Measurements from ENCODE around the gene CSDE1.

The CSDE1 gene

DNA sequence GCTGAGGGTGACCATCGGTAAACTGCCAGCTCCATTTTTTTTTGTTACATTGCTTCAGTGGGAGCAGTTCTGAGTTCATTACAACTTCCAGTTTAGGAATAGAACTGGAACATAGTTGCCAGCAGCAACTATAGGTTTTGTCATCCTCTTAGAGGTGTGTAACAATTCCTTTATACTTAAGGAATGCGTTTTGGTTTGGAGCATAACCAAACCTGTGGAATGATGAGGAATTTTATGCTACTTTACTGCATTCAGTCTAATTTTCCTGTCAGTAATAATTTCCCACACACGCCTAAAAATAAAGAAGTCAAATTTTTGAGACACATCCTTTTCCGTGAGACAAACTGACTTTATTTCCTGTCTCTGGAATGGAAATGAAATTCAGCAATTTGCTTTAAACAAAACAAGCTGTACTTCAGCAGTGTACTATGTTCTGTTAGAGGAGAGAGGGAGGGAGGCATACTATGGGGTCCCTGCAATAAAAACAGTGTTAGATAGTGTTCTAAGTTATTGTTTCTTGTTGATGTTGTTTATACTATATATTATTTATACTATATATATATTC, 57.7 kb downstream of the CSDE1 start:
- DNase-seq = no peak

DNA sequence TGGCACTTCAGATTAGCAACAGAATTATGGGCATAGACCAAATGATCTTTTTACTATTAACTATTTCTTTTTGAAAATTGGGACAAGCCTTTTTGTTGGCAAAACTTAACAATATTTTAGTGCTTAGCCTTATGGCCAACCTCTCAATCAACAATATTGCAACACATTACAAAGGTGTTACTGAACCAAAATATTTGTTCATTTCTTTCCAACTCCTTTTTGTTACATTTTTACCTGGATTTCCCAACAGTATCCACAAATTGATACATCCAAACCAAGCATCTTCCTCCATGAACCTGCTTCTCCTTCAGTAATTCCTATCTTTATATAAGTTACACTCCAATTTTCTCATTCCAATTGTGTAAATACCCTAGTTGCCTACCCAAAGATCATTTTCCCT, 61.0 kb downstream of the CSDE1 start:
- no peak for DNase-seq

DNA sequence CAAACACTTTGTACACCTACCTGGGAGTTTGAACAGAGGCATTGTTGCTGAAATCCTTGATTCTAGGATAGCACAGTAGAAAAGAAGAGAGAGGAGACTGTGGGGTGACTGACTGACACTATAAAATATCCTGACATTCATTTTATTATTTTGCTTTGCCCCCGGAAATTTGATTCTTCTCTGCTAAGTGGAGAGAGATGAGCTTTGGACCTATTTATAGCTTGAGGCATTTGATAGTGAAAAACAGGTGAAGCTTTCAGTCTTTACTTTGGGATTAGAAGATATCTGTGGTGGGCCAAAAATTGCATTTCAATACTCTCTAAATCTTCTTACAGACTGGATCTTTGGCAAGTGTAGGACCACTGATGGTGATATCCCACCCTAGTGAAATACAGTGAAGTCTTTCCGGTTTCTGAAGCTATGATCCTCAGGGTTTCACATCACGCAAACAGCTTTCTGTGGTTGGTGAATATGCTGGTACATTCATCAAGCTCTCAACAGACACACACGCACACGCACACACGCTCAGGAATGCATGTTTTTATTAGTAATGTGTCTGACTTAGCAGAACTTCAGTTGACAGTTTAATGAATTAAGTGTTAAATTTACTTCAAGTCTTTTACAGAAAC, 62.2 kb downstream of the CSDE1 start, which contains the start of gene AMPD1:
Gene AMPD1 (minus strand): TSS at position 117 of the 629 bp plus-strand sequence. CDS start 75 bp downstream, at position 42.
- DNase-seq = no peak

DNA sequence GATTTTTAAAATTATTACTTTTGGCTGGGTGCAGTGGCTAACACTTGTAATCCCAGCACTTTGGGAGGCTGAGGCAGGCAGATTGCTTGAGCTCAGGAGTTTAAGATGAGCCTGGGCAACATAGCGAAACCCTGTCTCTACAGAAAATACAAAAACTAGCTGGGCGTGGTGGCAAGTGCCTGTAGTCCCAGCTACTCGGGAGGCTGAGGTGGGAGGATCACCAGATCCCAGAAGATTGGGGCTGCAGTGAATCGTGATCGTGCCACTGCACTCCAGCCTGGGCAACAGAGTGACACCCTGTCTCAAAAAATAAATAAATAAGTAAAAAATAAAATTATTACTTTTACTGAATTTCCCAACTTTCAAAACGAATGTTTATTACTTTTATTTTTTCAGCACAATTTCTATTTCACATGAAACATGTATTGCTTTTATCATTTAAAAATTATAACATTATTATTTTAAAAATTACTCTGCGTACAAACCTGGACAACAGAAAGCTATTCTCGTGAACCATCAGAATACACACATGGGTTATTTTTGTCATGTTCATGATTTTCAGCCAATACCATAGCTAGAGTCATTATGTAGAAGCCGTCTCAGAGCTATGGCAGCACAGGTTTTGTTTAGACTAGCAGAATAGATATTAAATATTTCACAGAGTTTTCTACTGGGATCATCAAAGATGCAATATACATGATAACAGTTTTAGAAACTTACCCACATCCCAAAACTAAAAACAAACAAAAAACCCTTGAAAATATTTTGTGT, 63.1 kb downstream of the CSDE1 start:
- DNase-seq = no peak

DNA sequence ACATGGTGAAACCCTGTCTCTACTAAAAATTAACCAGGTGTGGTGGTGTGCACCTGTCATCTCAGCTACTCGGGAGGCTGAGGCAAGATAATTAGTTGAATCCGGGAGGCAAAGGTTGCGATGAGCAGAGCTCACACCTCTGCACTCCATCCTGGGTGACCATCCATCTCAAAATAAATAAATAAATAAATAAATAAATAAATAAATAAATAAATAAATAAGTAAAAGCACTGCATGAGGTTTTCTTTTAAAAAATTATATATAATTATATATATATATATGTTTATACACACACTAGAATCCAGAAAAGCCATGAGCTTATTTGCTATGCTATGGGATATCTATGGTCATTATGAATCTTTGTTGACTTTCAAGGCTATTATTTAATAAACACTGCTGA, 64.8 kb downstream of the CSDE1 start:
- DNase-seq = no peak

DNA sequence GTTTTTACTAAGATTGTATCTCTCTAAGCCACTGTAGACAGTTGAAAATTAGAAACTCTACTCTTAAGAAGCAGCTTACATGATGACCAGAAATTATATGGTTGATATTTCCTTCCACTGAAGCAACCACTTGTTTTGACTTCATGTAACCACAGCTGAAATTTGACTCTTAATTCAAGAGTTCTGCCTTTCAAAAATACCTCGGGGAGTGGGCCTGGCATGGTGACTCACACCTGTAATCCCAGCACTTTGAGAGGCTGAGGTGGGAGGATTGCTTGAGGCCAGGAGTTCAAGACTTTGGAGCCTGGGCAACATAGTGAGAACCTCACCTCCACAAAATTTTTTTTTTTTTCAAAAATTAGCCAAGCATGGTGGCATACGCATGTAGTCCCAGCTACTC, 66.7 kb downstream of the CSDE1 start:
- no peak for DNase-seq

GRCh38 chr1:114690148-114690547, 67.6 kb downstream of the CSDE1 start:
- DNase-seq = no peak

DNA sequence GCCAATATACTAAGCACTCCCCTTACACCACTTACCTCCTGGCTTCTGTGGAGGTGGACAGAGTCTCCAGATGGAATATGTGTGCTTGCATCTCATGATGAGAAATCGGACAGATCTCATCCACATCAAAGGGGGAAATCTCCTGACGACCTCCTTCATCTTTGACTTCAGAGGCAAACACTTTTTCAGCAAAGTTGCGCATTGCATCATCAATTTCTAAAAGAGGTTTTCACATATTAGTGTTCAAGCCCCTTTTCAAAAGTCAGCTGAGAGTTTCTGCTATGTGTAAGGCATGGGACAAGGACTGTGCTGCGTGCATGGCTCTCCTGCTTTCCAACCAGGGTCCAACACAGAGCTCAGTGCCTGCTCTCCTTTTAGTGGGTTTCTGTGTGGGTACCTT, 69.3 kb downstream of the CSDE1 start:
- no peak for DNase-seq

GRCh38 chr1:114685851-114686250, 71.9 kb downstream of the CSDE1 start:
- DNase-seq = no peak

DNA sequence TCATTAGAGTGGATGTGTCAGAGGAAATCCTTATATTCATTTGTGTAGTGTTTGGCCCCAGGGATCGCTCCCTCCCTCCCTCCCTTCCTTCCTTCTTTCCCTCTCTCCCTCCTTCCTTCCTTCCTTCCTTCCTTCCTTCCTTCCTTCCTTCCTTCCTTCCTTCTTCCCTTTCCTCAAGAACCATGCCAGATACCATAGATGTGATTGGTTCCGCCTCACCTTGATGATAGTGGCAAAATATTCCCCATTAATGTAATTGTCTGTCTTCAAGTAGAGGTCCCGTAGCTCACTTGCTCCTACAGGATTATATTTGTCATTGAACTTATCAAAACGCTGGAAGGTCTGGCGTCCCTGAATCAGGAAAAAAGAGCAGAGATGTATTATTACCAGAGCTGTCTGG, 80.1 kb downstream of the CSDE1 start:
- DNase-seq = no peak

- DNase-seq = no peak
Measured at GRCh38 chr1:114676115-114676514, 81.7 kb downstream of the CSDE1 start.

- DNase-seq = no peak
Measured at GRCh38 chr1:114671939-114672275, 85.9 kb downstream of the CSDE1 start.

DNA sequence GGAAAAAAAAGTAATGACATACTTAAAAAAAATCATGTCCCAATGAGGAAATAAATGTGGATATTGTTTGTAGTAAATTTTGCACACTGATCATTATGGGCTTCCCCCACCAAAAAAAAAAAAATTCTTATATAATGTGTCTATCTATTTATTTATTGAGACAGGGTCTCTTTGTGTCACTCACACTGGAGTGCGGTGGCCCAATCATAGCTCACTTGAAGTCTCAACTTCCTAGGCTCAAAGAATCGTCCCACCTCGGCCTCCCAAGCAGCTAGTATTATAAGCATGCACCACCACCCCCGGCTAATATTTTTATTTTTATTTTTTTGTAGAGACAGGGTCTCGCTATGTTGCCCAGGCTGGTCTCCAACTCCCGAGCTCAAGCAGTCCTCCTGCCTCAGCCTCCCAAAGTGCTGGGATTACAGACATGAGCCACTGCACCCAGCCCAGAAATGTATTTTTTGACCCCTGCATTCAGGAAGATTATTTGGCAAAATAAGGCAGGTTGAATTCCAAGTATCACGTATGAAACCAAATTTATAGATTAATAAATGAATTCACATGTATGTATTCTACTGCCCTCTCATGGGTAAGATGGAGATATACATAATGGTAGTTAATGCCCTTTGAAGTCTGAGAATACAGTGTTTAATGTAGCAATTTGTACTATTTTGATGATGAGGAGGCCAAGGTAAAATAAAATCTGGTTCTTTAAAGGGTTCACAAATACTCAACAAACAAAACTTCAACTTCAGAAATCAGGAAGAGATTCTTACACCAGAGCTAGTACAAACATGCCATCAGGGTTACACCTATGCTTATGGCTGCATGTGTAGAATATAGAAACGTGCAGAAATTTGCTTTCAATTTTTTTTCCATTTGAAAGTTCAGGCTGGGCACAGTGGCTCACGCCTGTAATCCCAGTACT, 86.5 kb downstream of the CSDE1 start:
- no peak for DNase-seq

- peak; percentile 87 for DNase-seq
Measured at GRCh38 chr1:114670083-114671010, 87.4 kb downstream of the CSDE1 start.

DNA sequence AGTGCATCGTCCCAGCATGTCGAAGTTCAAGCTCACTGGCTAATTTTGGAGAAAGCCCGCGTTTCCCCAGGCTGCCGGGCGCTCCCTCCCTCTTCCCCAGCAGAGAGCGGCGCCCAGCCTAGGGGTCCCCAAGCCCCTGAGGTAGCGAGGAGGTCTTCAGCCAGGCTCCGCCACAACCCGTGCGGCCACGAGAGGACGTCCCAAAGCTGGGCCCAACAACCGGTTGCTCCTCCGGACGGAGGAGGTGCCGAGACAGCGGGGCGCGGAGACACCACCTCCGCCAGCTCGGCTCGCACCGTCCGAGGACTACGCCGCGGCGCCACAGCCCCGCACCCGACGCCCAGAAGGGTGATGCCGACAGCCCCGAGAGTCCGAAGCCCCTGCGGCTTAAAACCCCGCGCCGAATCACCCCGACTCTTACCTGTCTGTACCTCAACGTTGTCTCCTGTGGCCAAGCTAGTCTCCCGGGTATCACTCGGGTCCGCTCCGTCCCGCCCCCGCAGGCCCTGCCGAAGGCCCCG, 88.2 kb downstream of the CSDE1 start, which contains the start of gene DENND2C:
Gene DENND2C (minus strand): TSS at position 488 of the 521 bp plus-strand sequence. CDS start 44,065 bp downstream, outside the sequence.
- DNase-seq = no peak

GRCh38 chr1:114668784-114669561, 88.8 kb downstream of the CSDE1 start:
- DNase-seq = no peak

GRCh38 chr1:114668373-114668772, 89.4 kb downstream of the CSDE1 start:
- DNase-seq = no peak

DNA sequence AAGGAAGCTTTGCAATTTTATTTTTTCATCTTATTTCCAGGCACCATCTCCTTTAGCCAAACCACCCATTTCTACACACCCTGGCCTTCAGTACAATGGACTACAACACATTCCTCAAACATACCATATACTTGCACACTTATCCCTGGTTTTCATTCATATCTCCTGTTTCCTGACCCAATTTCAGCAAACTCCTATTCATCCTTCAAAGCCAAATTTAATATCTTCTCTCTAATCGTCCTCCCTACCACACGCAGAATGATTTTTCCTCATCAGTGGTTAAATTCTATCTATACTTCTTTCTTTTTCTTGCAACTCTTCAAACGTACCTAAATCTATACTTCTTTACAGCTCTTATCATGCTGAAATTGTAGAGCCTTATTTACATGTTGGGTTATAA, 90.8 kb downstream of the CSDE1 start:
- DNase-seq = no peak

All from CD4-positive, alpha-beta T cell treated with Interleukin-15 for 1 hour (primary cell).